Measurements from ENCODE around the gene TOMM7.

GRCh38 chr7:22858640-22859561 is 36.3 kb upstream of the TOMM7 start:
- TF ChIP-seq CTCF (optimal IDR thresholded peaks at IDR 0.05 in 1 of 3, IDR thresholded peaks at IDR 0.05 in 1 of 3, conservative IDR thresholded peaks at IDR 0.05 in 1 of 3; ENCODE audit: extremely low read depth in 1 of 3, insufficient read depth in 2 of 3, low read length in 3 of 3) (no peak), EZH2 (IDR thresholded peaks at IDR 0.05; ENCODE audit: low read length) (no peak)
